H1 (cell line): Measurements from ENCODE around the gene PTGDS. TPM values are rescaled to one million over a fixed set of nuclear protein-coding genes. Genes with fewer than 3 reads are reported as not detected.

ENCODE experiments used
- CTCF ChIA-PET: fragments of 300-600 bp; sonication (Branson Sonifier 250); formaldehyde crosslinking; loops from one replicate; lab custom pipeline; 2021; ENCODE audit not compliant: partially characterized antibody; lab: Charles Lee
- POLR2A ChIA-PET: fragments of 300-600 bp; sonication (Branson Sonifier 250); formaldehyde crosslinking; loops from one replicate; lab custom pipeline; 2021; ENCODE audit warnings: inconsistent platforms; ENCODE audit not compliant: partially characterized antibody; lab: Charles Lee
- DNase-seq, 2 experiments: peaks; one replicate each; pipeline versions ENCODE4 v3.0.0 to v3.0.0-alpha.2; 2010 to 2022; ENCODE audit warnings: low spot score in 2 of 2, low read depth in 1 of 2, mixed read lengths in 1 of 2
- FAIRE-seq: peaks from 2 replicates; lab custom pipeline; 2011; peaks lifted over from hg19 to GRCh38; lab: Jason Lieb, UNC
- H2AFZ ChIP-seq: 2 replicates; pipeline ENCODE4 v1.8.1; 2012; ENCODE audit warnings: low read length, inconsistent platforms
- H2AK5ac ChIP-seq: 2 replicates; pipeline ENCODE4 v1.6.1; 2013; ENCODE audit warnings: low read depth, low read length
- H2BK120ac ChIP-seq: replicated peaks from 2 replicates; pipeline ENCODE3; 2013; ENCODE audit warnings: low read depth, low read length, inconsistent platforms
- H2BK12ac ChIP-seq: 2 replicates; pipeline ENCODE4 v1.6.1; 2013; ENCODE audit warnings: low read depth, low read length
- H2BK15ac ChIP-seq: 2 replicates; pipeline ENCODE4 v1.6.1; 2013; ENCODE audit warnings: low read length
- H2BK20ac ChIP-seq: 2 replicates; pipeline ENCODE4 v1.6.1; 2013; ENCODE audit warnings: low read length
- H2BK5ac ChIP-seq: 2 replicates; pipeline ENCODE4 v1.6.1; 2013; ENCODE audit warnings: low read depth, low read length
- H3K14ac ChIP-seq: 2 replicates; pipeline ENCODE4 v1.6.1; 2013; ENCODE audit warnings: inconsistent platforms; ENCODE audit not compliant: insufficient read length
- H3K18ac ChIP-seq: 2 replicates; pipeline ENCODE4 v1.6.1; 2013; ENCODE audit warnings: low read length; ENCODE audit errors: extremely low read depth
- H3K23ac ChIP-seq: 2 replicates; pipeline ENCODE4 v1.6.1; 2013; ENCODE audit warnings: inconsistent platforms; ENCODE audit not compliant: insufficient read length
- H3K23me2 ChIP-seq: 2 replicates; pipeline ENCODE4 v1.6.1; 2013; ENCODE audit warnings: low read depth, low read length
- H3K27ac ChIP-seq: 2 replicates; pipeline ENCODE4 v1.6.1; 2011; ENCODE audit warnings: low read depth, low read length, inconsistent platforms
- H3K27me3 ChIP-seq, 4 experiments: replicated peaks in 1 of 4; 1 replicate in 1 of 4; 2 replicates in 3 of 4; pipeline versions ENCODE4 v1.6.1 to v1.8.1; 2011 to 2013; ENCODE audit warnings: low read length in 3 of 4, mild to moderate bottlenecking in 3 of 4, inconsistent platforms in 2 of 4, mixed read lengths in 2 of 4, moderate library complexity in 1 of 4; ENCODE audit not compliant: control insufficient read depth in 3 of 4, insufficient read depth in 3 of 4; ENCODE audit errors: extremely low read depth in 1 of 4
- H3K36me3 ChIP-seq, 4 experiments: 2 replicates each; pipeline versions ENCODE4 v1.6.1 to v1.8.1; 2011 to 2013; ENCODE audit warnings: mild to moderate bottlenecking in 4 of 4, low read length in 3 of 4, moderate library complexity in 2 of 4, control low read depth in 1 of 4, inconsistent platforms in 1 of 4; ENCODE audit not compliant: insufficient read depth in 4 of 4, control insufficient read depth in 2 of 4
- H3K4ac ChIP-seq: replicated peaks from 2 replicates; pipeline ENCODE3; 2013; ENCODE audit warnings: low read length, low read depth, mixed read lengths, inconsistent platforms; ENCODE audit not compliant: insufficient read length
- H3K4me1 ChIP-seq, 4 experiments: replicated peaks in 1 of 4; 1 replicate in 1 of 4; 2 replicates in 3 of 4; pipeline versions ENCODE4 v1.6.1 to v1.8.1; 2011 to 2013; ENCODE audit warnings: low read length in 3 of 4, inconsistent platforms in 2 of 4, mixed read lengths in 1 of 4; ENCODE audit not compliant: insufficient read depth in 4 of 4, control insufficient read depth in 3 of 4
- H3K4me2 ChIP-seq, 2 experiments: 2 replicates each; pipeline versions ENCODE4 v1.6.1 to v1.8.1; 2011 to 2013; ENCODE audit warnings: low read depth in 2 of 2, low read length in 2 of 2, control low read depth in 1 of 2, inconsistent platforms in 1 of 2, mild to moderate bottlenecking in 1 of 2; ENCODE audit not compliant: insufficient read depth in 1 of 2
- H3K4me3 ChIP-seq, 4 experiments: fragments of 200-600, 300-600 bp in 1 of 4; sonication (generic), shearing (Covaris generic), sonication (Bioruptor Twin) in 1 of 4; 2 replicates each; pipeline versions ENCODE4 v1.5.1 to v1.8.1; 2011 to 2016; ENCODE audit warnings: low read length in 4 of 4, low read depth in 3 of 4, control low read depth in 2 of 4, inconsistent platforms in 2 of 4, mild to moderate bottlenecking in 2 of 4, mixed read lengths in 1 of 4, moderate library complexity in 1 of 4; ENCODE audit not compliant: insufficient read depth in 2 of 4; ENCODE audit errors: extremely low read depth in 1 of 4
- H3K56ac ChIP-seq: replicated peaks from 2 replicates; pipeline ENCODE3; 2013; ENCODE audit warnings: low read depth, mild to moderate bottlenecking, mixed read lengths, low read length, inconsistent platforms; ENCODE audit not compliant: insufficient read length
- H3K79me1 ChIP-seq: 2 replicates; pipeline ENCODE4 v1.6.1; 2013; ENCODE audit warnings: low read depth, low read length, control low read depth
- H3K79me2 ChIP-seq, 2 experiments: 2 replicates each; pipeline versions ENCODE4 v1.6.1 to v1.8.1; 2012 to 2013; ENCODE audit warnings: low read length in 2 of 2, mild to moderate bottlenecking in 2 of 2, inconsistent platforms in 1 of 2; ENCODE audit not compliant: insufficient read depth in 2 of 2, control insufficient read depth in 1 of 2
- H3K9ac ChIP-seq, 4 experiments: replicated peaks in 1 of 4; 1 replicate in 1 of 4; 2 replicates in 3 of 4; pipeline versions ENCODE4 v1.6.1 to v1.8.1; 2011 to 2013; ENCODE audit warnings: low read depth in 3 of 4, low read length in 3 of 4, control low read depth in 2 of 4, mild to moderate bottlenecking in 2 of 4, moderate library complexity in 2 of 4, inconsistent platforms in 1 of 4; ENCODE audit errors: extremely low read depth in 1 of 4
- H3K9me3 ChIP-seq, 2 experiments: 2 replicates each; pipeline versions ENCODE4 v1.6.1 to v1.8.1; 2012 to 2013; ENCODE audit warnings: mild to moderate bottlenecking in 2 of 2, moderate library complexity in 2 of 2, control low read depth in 1 of 2, inconsistent platforms in 1 of 2, low read depth in 1 of 2, low read length in 1 of 2, mixed read lengths in 1 of 2; ENCODE audit not compliant: insufficient read depth in 2 of 2
- H4K20me1 ChIP-seq, 2 experiments: replicated peaks in 1 of 2; 2 replicates each; pipeline versions ENCODE3 to v1.8.1; 2011 to 2013; ENCODE audit warnings: inconsistent platforms in 2 of 2, low read length in 2 of 2, mild to moderate bottlenecking in 1 of 2; ENCODE audit not compliant: insufficient read depth in 2 of 2, control insufficient read depth in 1 of 2
- H4K5ac ChIP-seq: 2 replicates; pipeline ENCODE4 v1.6.1; 2013; ENCODE audit warnings: low read length, low read depth, mixed read lengths, inconsistent platforms; ENCODE audit not compliant: insufficient read length
- H4K8ac ChIP-seq: 2 replicates; pipeline ENCODE4 v1.8.0; 2013; ENCODE audit warnings: mild to moderate bottlenecking, moderate library complexity, low read length, inconsistent platforms; ENCODE audit not compliant: insufficient read depth; ENCODE audit errors: extremely low read depth
- H4K91ac ChIP-seq: replicated peaks from 2 replicates; pipeline ENCODE3; 2013; ENCODE audit warnings: low read length, mixed read lengths, inconsistent platforms; ENCODE audit not compliant: insufficient read length
- BCL11A ChIP-seq, 2 experiments: IDR thresholded peaks; one replicate each; pipeline ENCODE4 v1.6.1; 2011; ENCODE audit warnings: low read depth in 2 of 2, low read length in 2 of 2, mild to moderate bottlenecking in 2 of 2
- CBX5 ChIP-seq: fragments of 300-800, 300-1000 bp; sonication (generic); IDR thresholded peaks from 2 replicates; pipeline ENCODE4 v1.7.1; 2016; ENCODE audit warnings: antibody characterized with exemption, low read length, low read depth
- EP300 ChIP-seq, 2 experiments: IDR thresholded peaks; 1 replicate in 1 of 2; 2 replicates in 1 of 2; pipeline ENCODE4 v1.6.1; 2011 to 2012; ENCODE audit warnings: low read depth in 2 of 2, low read length in 2 of 2, mild to moderate bottlenecking in 2 of 2, borderline replicate concordance in 1 of 2, inconsistent platforms in 1 of 2, moderate library complexity in 1 of 2
- POU5F1 ChIP-seq: IDR thresholded peaks from 2 replicates; pipeline ENCODE4 v1.6.1; 2011; ENCODE audit warnings: low read depth, mild to moderate bottlenecking, low read length, moderate library complexity
- RFX5 ChIP-seq: IDR thresholded peaks from 2 replicates; pipeline ENCODE4 v1.6.1; 2011; ENCODE audit warnings: low read depth, low read length, improper control_type of control experiment, borderline replicate concordance
- SP1 ChIP-seq: IDR thresholded peaks from 2 replicates; pipeline ENCODE4 v1.6.1; 2011; ENCODE audit warnings: low read depth, low read length
- SRF ChIP-seq: IDR thresholded peaks from 2 replicates; pipeline ENCODE4 v1.6.1; 2011; ENCODE audit warnings: mild to moderate bottlenecking, low read depth, low read length, moderate library complexity
- SUZ12 ChIP-seq: fragments of 200-600 bp; sonication (generic); IDR thresholded peaks from 2 replicates; pipeline ENCODE4 v1.6.1; 2012; ENCODE audit warnings: mild to moderate bottlenecking, inconsistent platforms, low read length, moderate library complexity, mixed read lengths
- ZNF274 ChIP-seq: IDR thresholded peaks from 2 replicates; pipeline ENCODE4 v1.7.0; 2012; ENCODE audit warnings: low read length, borderline replicate concordance; ENCODE audit errors: extremely low read depth
- WGBS, 2 experiments: shearing (Covaris generic) in 1 of 2; methylation state at CpG; one replicate each; pipeline versions ENCODE4 v1.1.6 to v1.1.7; 2013 to 2015; ENCODE audit warnings: low lambda C conversion rate in 2 of 2, mixed read lengths in 2 of 2, inconsistent platforms in 1 of 2, low coverage in 1 of 2, missing lambda C conversion rate in 1 of 2; ENCODE audit not compliant: insufficient replicate concordance in 2 of 2, insufficient coverage in 1 of 2, insufficient read length in 1 of 2; ENCODE audit errors: extremely low coverage in 1 of 2, missing lambda C conversion rate in 1 of 2; 5-methylcytosine and 5-hydroxymethylcytosine counted together
- polyA plus RNA-seq, 7 experiments: library from polyadenylated mRNA; depleted of rRNA in 3 of 7; stranded (reverse) in 5 of 7; unstranded in 2 of 7; fragments of >200 nt in 5 of 7; fragments of 200-250 nt in 2 of 7; gene quantifications; 1 replicate in 5 of 7; 2 replicates in 1 of 7; 4 replicates in 1 of 7; pipeline versions ENCODE4 v1.2.1 to v1.2.3, GENCODE V29; 2011 to 2013; ENCODE audit warnings: missing spikeins in 2 of 7, mixed read lengths in 2 of 7
- total RNA-seq: library from RNA; stranded (reverse); fragmentation: NEBNext Ultra II Directional; extraction: Animal tissue kit (Norgen Biotek cat#: 25700); gene quantifications from 2 replicates; pipeline ENCODE4 v1.2.1, GENCODE V29; 2021
- TF ChIP-seq, protein P1 (sequence below): IDR thresholded peaks from 2 replicates; pipeline ENCODE4 v1.6.1; 2012; ENCODE audit warnings: inconsistent platforms

Gene PTGDS
- total and polyA plus RNA-seq, 2 of the 8 experiments (the other 6 are each of a cell fraction or from before 2014, with no cell fraction given), result 1.7 to 2.3 TPM

DNA sequence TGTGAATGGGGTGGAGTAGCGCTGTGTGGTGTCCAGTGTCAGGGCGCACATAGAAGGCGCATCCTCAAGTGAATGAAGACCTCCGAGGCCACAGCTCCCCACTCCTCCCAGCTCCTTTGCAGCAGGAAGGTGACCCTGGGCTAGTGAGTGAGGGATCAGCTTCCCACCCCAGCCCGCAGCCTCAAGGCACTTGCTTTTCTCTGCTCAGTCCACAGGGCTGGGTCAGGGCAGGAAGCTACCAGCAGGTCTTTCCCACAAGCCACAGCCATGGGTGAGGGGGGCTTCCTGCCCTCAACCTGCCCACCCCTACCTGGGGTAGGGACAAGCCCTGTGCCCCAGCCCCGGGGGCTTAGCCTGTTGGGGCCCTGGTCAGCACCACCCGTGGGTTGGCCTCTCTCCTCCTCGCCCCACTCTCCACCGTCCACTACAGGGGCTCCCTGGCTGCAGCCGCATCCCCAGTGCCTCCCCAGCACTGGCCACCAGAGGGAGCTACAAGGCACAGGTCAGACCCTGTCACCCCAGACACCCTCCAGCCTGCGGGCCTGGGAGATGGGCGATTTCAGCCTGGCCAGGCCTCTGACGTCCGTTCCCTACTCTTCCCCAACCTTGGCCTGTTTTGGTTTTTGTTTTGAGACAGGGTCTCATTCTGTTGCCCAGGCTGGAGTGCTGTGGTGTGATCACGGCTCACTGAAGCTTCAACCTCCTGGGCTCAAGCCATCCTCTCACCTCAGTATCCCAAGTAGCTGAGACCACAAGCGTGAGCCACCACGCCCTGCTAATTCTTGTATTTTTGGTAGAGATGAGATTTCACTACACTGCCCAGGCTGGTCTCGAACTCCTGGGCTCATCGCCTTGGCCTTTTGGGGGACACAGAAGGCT lies 52.0 kb downstream of the PTGDS start:
- H3K36me3 ChIP-seq, result no peaks in the 10 kb centered on the region
- no peaks in the 10 kb centered on the region for H3K79me1 ChIP-seq
- no peak overlapping the region for H2AFZ ChIP-seq
- no peak overlapping the region for H2AK5ac ChIP-seq
- H3K4me2 ChIP-seq, result peak overlapping the region; percentile 39 to 91; a peak in 2 of 4 replicates
- H3K4me3 ChIP-seq, result peak overlapping the region in 1 of 4 experiments; percentile 78; a peak in 4 of 8 replicates
- no peak overlapping the region for H3K23ac ChIP-seq
- no peak overlapping the region for H2BK5ac ChIP-seq
- no peak overlapping the region for H3K14ac ChIP-seq
- no peaks in the 10 kb centered on the region for H4K20me1 ChIP-seq
- H2BK12ac ChIP-seq, result peak overlapping the region; percentile 33; the same call in 1 of the 2 replicates
- H3K56ac ChIP-seq, result no peak overlapping the region
- 49% methylated on average over 19 of the region's 19 CpGs; no CpG with 5 or more reads in 1 of the 2 experiments for WGBS, 2 experiments
- no peaks in the 10 kb centered on the region for H3K9me3 ChIP-seq
- H2BK15ac ChIP-seq, result 0 out of 2 replicates have a peak overlapping the region, but pooled peaks have one; percentile 40
- H3K4me1 ChIP-seq, result peaks cover 0 to 11% (median 3%) of the 10 kb centered on the region in 4 experiments; a peak in 5 of 7 replicates
- H4K5ac ChIP-seq, result no peak overlapping the region
- H2BK120ac ChIP-seq, result no peak overlapping the region
- FAIRE-seq (peak; percentile 69), DNase-seq (peak in 1 of 2 experiments; percentile 98)
- H3K18ac ChIP-seq, result 0 out of 2 replicates have a peak overlapping the region, but pooled peaks have one; percentile 38
- H3K9ac ChIP-seq, result no peak overlapping the region
- H3K4ac ChIP-seq, result no peak overlapping the region
- ChIA-PET CTCF (interaction anchor here (0.6 to 8.5 kb wide), 84 partner anchors 8 to 1038 kb away, joined by 3 to 110 read pairs (median 5); partner anchors contain the start of genes AJM1, C8G, CLIC3 and GRIN1), POLR2A (interaction anchor here (1.0 to 1.9 kb wide), 6 partner anchors 15 to 213 kb away, joined by 3 to 6 read pairs (median 4); partner anchors contain the start of gene TUBB4B)
- peaks cover 4% of the 10 kb centered on the region; the same call in 1 of the 2 replicates for H3K23me2 ChIP-seq
- no peak overlapping the region for H4K91ac ChIP-seq
- no peak overlapping the region for H4K8ac ChIP-seq
- no peak overlapping the region for H2BK20ac ChIP-seq
- H3K27me3 ChIP-seq, result peaks cover 1 to 27% (median 15%) of the 10 kb centered on the region in 4 experiments; a peak in 6 of 7 replicates
- H3K79me2 ChIP-seq, result no peaks in the 10 kb centered on the region
- no peak overlapping the region for H3K27ac ChIP-seq
- no peak for TF ChIP-seq SUZ12
- TF ChIP-seq RFX5, result no peak
- TF ChIP-seq SP1, result no peak
- no peak for TF ChIP-seq CBX5
- TF ChIP-seq, protein P1, sequence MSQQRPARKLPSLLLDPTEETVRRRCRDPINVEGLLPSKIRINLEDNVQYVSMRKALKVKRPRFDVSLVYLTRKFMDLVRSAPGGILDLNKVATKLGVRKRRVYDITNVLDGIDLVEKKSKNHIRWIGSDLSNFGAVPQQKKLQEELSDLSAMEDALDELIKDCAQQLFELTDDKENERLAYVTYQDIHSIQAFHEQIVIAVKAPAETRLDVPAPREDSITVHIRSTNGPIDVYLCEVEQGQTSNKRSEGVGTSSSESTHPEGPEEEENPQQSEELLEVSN, result no peak
- TF ChIP-seq SRF, result no peak
- TF ChIP-seq BCL11A (IDR thresholded peaks at IDR 0.05; ENCODE audit: low read depth in 2 of 2, low read length in 2 of 2), result no peak
- TF ChIP-seq ZNF274, result no peak
- no peak for TF ChIP-seq POU5F1
- no peak for TF ChIP-seq EP300 (IDR thresholded peaks at IDR 0.05; ENCODE audit: borderline replicate concordance in 1 of 2, low read depth in 2 of 2, low read length in 2 of 2)
